ENCODE measurements around the gene ANKRD33B.
"Not testable (repeated sequence)": the region's sequence is repeated elsewhere in the genome, so short reads cannot be mapped to it uniquely, and the experiment has no call there.

ANKRD33B gene

GRCh38 chr5:10563945-10564837, at the start of gene ANKRD33B:
TSS of gene ANKRD33B (plus strand) at chr5:10564070. CDS start at chr5:10564468, 398 bp downstream.
- peak; percentile 92 for DNase-seq

- not testable (repeated sequence) for DNase-seq
Observed at GRCh38 chr5:10514572-10514971, 49.3 kb upstream of the ANKRD33B start.

DNA sequence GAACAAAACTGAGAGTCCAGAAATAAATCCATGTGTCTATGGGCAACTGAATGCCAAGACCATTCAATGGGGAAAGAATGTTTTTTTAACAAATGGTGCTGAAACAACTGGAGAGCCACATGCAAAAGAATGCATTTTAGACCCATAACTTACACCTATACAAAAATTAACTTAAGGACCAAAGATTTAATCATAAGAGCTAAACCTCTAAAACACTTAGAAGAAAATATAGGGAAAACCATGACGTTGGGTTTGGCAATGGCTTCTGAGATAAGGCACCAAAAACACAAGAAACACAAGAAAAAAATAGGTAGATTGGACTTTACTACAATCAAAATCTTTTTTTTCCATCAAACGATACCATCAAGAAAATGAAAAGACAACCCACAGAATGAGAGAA, 48.4 kb upstream of the ANKRD33B start:
- no peak for DNase-seq

- no peak for DNase-seq
Observed at GRCh38 chr5:10518347-10518746, 45.5 kb upstream of the ANKRD33B start.

DNA sequence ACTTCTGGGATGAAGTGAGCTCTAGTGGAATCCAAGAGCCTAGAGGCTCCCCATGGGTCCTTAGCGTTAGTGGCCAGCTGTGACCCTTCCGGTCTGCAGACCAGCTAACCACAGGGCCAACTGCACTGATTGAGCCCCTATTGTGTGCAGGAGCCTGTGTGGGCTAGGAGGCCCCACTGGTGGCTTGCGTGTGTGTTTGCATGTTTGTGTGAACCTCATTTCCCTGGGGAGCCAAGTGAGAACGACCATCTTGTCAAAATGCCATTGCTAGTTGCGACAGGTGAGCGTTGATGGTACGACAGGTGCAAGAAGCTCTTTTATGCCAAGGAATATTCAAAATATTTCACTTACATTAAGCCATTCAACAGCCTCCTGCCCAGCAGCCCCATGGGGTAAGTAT, 44.1 kb upstream of the ANKRD33B start:
- DNase-seq: no peak

DNA sequence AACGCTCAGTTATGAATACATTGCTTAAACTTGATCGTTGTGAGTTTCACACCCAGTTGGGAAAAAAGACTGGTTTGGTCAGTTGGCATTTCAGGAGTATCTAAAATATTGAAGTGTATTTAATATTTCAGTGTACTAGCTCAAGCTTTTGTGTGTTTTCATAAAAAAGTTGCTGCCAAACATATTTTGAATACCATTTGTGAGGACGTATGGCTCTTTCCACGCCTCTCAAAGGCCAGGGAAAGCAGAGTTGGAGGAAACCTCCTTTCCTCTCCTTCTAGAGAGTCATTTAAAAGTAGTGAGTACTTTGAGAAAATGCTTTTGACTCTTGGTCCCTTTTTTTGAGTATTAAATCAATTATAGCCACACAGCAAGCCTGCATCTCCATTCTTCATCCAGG, 43.2 kb upstream of the ANKRD33B start:
- no peak for DNase-seq

- no peak for DNase-seq
Observed at GRCh38 chr5:10521466-10522223, 42.2 kb upstream of the ANKRD33B start.

DNA sequence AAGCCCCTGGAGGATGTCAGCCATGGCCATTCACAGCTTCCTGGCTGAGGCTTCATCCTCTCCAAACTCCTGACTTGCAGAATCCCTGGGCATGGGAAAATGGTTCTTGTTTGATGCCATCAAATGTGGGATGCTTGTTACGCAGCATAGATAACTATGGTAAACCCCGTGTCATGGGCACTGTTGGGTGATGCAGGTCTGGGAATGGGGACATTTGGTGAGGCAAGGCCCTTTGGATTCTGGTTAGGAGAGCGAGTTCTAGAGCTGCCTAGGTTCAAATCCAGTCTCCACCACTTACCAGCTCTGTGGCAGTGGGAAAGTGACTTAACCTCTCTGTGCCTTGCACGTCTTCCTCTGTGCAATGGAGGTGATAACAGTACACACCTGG, 41.7 kb upstream of the ANKRD33B start:
- DNase-seq: no peak

DNA sequence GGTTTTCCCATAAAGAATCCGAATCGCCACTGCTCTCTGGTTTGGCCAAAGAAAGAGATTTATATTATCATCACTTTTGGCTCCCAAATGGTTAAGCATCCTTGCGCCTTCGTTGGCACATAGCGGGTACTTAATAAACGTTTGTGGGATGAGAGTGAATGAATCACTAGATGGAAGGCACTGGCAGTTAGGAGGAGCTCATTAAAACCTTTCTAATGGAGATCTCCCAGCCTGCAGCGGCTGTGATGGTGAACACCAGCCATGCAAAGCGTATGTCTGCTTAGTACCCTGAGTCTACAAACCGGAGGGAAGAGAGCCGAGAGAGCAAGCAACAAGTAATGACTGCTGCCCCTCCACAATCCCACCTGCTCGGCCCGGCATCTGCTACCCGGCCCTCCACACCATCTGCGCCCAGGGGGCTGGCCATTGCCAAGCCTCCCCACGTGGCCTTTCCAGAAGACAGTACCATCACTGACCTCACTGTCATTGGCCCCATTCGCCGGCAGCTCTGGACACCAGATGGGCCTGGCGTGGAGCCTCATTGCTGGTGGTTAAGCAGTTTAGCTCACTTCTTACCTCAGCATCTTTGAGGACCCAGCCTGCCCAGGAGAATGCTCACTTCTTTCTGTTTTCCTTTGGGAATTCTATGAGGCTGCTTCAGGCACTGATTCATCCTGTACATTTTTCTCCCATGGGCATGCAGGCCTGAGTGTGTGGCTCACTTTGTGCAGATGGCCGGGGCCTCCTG, 39.3 kb upstream of the ANKRD33B start:
- DNase-seq: no peak

DNA sequence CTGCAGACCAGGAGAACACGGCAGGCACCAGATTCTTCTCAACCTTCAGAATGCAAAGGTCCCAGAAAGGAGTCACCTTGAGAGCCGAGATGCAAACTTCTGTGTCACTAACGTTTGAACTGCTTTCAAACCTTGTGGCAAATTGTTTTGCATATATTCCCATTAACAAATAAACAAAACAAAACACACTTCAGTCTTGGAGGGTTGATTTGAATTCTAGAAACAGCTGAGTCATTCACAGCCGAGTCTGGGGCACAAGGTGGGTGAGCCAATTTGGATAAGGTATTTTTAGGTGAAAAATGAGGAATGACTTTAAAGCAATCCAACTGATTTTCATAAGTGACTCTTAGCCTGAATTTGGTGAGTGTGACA, 38.8 kb upstream of the ANKRD33B start:
- DNase-seq: no peak

- no peak for DNase-seq
Observed at GRCh38 chr5:10527281-10527950, 36.5 kb upstream of the ANKRD33B start.

DNA sequence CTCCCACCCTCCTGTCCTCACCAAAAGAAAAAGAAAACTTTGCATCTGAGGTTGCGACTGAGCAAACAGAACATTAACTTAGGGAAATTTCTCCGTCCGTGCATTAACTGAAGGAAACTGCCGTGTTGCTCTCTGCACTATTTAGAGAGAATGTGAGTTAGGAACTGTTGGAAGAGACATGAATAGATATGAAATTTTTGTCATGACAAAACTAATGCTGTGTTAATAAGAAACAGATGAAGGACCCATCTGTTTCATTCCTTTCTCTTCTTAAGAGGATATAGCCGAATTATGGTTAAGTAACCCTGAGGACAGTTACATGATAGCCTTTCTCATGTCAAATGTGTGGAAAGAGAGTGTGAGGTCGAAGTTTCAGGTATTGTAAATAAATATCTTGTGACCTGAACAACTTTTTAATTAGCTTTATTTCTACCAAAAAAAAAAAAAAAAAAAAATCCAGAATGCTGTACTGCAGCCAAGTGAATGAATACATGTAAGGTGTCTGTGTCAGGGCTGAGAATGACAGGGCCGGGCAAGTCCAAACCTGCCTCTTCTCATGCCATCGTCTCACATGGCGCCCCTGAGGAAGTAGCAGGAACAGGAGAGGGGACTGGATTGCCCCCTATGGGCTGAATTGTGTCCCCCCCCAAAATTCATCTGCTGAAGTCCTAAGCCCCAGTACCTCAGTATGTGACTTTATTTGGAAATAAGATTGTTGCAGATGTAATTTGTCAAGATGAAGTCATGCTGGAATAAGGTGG, 35.6 kb upstream of the ANKRD33B start:
- no peak for DNase-seq

GRCh38 chr5:10528827-10529226, 35.0 kb upstream of the ANKRD33B start:
- no peak for DNase-seq

DNA sequence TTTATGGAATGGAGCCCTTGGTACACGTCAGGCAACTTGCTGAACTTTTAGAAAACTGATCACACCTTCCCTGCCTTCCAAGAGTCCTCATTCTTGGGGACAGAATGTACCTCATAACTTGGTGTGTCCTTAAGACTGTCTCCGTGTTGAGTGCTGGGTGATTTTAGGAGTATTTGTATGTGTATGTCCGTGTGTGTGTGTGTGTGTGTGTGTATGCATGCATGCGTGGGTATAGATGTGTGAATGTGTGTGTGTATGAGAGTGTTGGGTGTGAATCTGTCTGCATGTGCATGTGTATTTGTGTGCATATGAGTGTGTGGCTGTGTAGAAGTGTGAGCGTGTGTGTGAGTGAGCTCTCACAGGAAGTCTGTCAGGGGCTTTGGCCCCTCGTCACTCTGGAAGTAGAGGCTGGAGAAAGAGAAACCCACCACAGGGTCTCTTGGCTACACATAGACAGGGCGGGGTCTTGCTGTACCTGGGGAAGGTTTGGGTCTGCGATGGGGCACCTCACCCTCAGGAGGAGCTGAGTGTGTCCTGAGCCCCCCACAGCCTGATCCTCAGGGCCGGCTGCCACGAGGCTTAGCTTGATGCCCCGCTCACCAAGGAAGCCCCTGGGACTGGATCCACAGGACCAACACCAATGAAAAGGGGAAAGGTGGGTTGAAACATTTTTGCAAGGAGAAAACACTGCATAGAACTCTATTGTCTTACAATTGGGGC, 33.1 kb upstream of the ANKRD33B start:
- peak; percentile 36 for DNase-seq

- DNase-seq: peak; percentile 21
Observed at GRCh38 chr5:10532421-10532820, 31.4 kb upstream of the ANKRD33B start.

GRCh38 chr5:10533226-10533625, 30.6 kb upstream of the ANKRD33B start:
- DNase-seq: peak; percentile 57

GRCh38 chr5:10534561-10535530, 29.0 kb upstream of the ANKRD33B start:
- DNase-seq: peak; percentile 38

- DNase-seq: no peak
Observed at GRCh38 chr5:10536511-10536910, 27.4 kb upstream of the ANKRD33B start.

- no peak for DNase-seq
Observed at GRCh38 chr5:10536931-10537579, 26.8 kb upstream of the ANKRD33B start.

- no peak for DNase-seq
Observed at GRCh38 chr5:10537624-10538023, 26.2 kb upstream of the ANKRD33B start.
